GM12875 (cell line): ENCODE data around the gene CTIF.

Experiments
- H3K4me3 ChIP-seq: one replicate; pipeline ENCODE4 v1.5.1; 2011; ENCODE audit warnings: low read depth, low read length, control low read depth
- TF ChIP-seq, protein P1 (sequence below): IDR thresholded peaks from 2 replicates; pipeline ENCODE4 v1.5.1; 2011; ENCODE audit warnings: low read depth, mild to moderate bottlenecking, control low read depth, inconsistent platforms, low read length, moderate library complexity, borderline replicate concordance; ENCODE audit not compliant: insufficient read depth

The CTIF gene

DNA sequence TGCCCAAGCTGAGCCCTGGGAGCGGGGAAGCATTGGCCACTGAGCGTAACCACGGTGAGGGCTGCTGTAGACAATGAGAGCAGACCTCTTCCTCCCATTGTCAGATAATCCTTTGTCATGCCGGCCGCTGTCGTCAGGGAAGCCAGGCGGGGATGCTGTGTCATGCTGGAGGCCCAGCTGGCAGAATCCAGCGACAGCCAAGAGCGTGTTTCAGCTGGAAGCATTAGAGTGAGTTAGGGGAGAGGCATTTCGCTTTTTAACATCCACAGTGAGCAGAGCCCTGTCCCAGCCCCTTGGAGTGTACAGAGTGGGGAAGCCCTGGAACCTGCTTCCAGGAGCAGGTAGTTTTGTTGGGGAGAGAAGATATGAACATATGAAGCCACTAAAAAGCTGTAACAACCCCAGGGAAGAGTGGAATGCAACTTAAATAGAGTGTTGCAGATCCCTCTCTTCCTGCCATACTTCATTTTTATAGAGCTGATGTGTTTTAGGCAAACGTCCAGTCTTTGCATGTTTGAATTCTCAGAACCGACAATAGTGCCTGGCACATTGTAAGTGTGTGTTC is 7.0 kb downstream of the CTIF start:
- H3K4me3 ChIP-seq = no peak overlapping the region
- TF ChIP-seq, protein P1, sequence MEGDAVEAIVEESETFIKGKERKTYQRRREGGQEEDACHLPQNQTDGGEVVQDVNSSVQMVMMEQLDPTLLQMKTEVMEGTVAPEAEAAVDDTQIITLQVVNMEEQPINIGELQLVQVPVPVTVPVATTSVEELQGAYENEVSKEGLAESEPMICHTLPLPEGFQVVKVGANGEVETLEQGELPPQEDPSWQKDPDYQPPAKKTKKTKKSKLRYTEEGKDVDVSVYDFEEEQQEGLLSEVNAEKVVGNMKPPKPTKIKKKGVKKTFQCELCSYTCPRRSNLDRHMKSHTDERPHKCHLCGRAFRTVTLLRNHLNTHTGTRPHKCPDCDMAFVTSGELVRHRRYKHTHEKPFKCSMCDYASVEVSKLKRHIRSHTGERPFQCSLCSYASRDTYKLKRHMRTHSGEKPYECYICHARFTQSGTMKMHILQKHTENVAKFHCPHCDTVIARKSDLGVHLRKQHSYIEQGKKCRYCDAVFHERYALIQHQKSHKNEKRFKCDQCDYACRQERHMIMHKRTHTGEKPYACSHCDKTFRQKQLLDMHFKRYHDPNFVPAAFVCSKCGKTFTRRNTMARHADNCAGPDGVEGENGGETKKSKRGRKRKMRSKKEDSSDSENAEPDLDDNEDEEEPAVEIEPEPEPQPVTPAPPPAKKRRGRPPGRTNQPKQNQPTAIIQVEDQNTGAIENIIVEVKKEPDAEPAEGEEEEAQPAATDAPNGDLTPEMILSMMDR = no peak

DNA sequence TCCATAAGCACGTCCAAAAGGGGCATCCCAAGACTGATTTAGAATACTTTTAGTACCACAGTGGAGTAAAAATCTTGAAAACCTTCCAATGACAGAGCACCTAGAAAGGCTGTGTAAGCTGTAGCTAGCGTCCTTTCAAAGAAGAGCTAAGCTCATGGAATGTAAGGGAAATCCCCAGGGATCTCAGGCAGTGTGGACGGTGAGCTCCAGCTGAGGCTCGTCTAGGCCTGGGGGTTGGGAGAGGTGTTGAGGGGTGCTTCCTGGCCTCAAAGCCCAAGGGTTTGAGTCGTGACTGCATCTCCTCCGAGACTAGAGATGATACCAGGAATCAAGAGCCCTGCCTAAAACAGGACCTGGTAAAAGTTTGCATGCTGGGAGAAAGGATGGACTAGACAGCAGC is 7.6 kb downstream of the CTIF start:
- no peak overlapping the region for H3K4me3 ChIP-seq
- TF ChIP-seq, protein P1 = no peak

DNA sequence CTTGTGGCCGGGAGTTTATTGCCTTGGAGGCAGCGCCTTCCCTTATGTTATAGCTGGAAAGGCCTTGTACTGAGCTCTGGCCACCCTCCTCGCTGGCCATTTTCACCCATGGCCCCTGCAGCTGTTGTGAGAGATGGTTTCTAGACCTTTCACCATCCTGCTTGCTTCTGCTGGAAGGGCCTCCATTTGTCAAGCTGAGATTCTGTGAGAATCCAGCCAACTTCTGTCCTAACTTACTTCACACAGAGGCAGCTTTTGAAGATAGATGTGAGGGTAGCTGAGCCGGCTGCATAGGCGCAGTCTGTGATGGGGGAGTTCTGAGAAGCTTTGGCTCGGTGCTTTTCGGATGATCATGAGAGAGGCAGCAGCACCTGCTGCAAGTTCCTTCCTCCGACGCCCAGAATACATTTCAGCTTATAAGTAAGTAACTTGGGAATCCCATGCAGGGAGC is 8.7 kb downstream of the CTIF start:
- TF ChIP-seq, protein P1 = no peak
- H3K4me3 ChIP-seq = no peak overlapping the region

DNA sequence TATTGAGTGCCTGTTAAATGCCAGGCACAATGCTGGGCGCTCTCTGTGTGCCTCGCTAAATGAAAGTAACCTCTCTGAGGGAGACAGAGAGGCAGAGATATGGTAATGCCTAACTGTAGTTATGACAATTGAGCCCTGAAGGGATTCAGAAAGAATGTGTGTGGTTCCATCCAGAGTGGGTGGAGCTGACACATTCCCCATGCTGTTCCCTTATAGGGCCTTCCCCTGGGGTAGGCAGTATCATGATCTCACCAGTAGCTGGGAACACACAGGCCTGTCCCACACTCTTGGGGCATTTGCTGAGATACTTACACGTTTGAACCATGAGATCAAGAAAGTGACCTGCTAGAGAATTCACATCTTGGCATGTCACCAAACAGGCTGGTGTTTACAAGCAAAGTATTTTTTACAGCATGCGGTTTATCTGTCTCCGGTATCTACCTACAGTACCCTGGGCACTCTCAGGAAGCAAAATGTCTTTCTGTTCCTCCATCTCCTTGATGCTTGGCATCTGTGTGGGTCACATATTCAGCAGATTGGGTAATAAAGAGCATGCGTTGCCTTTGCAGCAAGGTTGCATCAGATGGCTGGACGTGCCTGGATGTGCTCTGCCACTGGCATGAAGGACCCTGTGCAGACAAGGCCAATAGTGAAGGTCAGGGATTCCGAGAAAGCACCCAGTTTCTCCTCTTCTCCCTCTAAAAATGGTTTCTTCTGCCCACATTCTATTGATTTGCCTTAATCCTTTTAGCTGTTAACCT is 9.4 kb downstream of the CTIF start:
- H3K4me3 ChIP-seq = no peak overlapping the region
- TF ChIP-seq, protein P1 = no peak

DNA sequence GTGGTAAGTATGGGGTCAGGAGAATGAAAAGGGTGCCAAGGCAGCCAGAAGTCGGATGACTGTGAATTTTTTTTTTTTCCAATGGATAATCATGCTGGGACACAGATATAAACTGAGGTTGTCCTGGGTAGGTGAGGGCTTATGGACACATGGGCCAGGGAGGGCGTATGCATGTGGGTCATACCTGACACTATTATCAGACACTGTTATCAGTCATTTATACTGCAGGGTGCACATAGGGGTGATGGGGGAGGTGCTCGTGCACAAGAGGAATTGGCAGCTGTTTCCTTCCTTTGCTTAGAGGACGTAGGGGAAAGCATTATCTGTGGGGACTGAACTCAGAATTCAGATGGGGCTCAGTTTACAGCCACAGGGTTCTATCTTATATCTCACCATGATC is 10.1 kb downstream of the CTIF start:
- TF ChIP-seq, protein P1 = no peak

DNA sequence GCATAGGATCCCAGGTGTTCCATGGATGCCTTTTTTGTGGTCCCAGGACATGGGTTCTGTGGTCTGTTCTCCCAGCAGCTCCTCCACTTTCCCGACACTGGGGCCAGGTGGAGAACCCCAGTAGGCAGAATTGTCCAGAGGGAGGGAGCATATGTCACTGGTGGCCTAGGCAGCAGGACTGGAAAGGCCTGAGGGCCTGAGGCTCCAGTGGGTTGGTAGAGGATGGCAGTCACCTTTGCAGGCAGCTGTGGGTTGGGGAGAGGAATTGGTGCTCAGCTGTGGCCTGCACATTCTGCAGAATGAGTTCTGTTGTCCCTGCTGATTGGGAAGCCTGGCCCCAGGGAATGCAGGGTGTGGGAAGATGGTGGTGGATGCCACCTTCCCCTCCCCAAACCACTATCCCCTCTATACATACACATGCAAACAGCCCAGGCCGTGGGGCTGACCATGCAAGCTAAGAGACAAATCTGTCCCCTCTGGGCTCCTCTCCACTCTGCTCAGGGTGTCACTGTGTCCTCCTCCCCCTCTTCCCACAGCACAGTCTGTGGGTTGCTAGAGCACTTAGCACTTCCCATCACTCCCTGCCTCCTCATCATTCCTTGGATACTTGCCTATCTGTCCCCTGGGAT is 11.4 kb downstream of the CTIF start:
- no peak overlapping the region for H3K4me3 ChIP-seq
- TF ChIP-seq, protein P1 = no peak

More for the DNA sequence above, 10.1 kb downstream of the CTIF start:
- H3K4me3 ChIP-seq = no peak overlapping the region

DNA sequence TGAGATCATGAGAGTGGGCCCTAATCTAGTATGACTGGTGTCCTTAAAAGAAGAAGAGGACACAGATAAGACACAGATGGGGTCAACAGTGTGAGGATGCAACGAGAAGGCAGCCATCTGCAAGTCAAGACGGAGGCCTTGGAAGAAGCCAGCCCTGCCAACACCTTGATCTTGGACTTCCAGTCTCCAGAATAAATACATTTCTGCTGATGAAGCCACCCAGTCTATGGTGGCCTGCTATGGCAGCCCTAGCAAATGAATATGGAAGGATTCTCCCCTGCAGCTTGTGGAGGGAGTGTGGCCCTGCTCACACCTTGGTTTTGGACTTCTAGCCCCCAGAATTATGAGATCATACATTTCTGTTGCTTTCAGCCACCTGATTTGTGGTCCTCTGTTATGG is 12.3 kb downstream of the CTIF start:
- H3K4me3 ChIP-seq = no peak overlapping the region
- TF ChIP-seq, protein P1 = no peak
